ENCODE data around the gene PWWP3B. TPM values are rescaled to one million over a fixed set of nuclear protein-coding genes. Genes with fewer than 3 reads are reported as not detected.

PWWP3B gene
- total RNA-seq, 1 experiment from 2014 or later, result 0.26 TPM

DNA sequence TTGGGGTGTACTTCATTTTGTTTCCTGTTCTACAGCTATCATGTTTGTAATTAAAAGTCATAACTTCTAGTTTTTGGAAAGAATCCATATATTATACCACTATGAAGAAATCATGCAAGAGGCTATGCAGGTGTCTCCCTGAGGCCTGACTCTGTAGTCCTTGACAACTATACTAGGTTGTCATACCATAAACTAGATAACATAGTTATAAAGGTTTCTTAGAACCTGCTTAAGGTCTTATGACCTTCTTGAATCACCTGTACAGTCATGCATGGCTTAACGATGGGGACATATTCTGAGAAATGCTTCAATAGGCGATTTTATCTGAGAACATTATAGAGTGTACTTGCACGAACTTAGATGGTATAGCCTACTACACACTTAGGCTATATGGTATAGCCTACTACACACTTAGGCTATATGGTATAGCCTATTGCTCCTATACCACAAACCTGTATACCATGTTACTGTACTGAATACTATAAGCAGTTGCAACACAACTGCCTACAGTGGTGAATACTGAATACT, 3.3 kb downstream of the PWWP3B start:
- no peak overlapping the region for H3T11ph ChIP-seq (ENCODE audit: low read length)
- no peak overlapping the region for H2AK5ac ChIP-seq (ENCODE audit: insufficient read length, low read length)
- no peak overlapping the region for H2BK20ac ChIP-seq (ENCODE audit: low read depth, low read length, poor library complexity, severe bottlenecking)
- peaks cover 24 to 72% of the 10 kb centered on the region in 2 experiments for H3K9me3 Mint-ChIP-seq
- no peaks in the 10 kb centered on the region for H3K27me3 ChIP-seq (ENCODE audit: insufficient read depth, low read length)
- no peak overlapping the region for H3K18ac ChIP-seq (ENCODE audit: insufficient read length, low read depth, low read length)
- H2BK5ac ChIP-seq (ENCODE audit: insufficient read length, low read length), result no peak overlapping the region
- no peaks in the 10 kb centered on the region for H3K36me3 Mint-ChIP-seq (ENCODE audit: insufficient read depth in 1 of 3, low read depth in 3 of 3)
- no peak overlapping the region for H3K23ac ChIP-seq (ENCODE audit: insufficient read length, low read depth, low read length)
- H3K4me1 Mint-ChIP-seq, result peaks cover 3 to 4% of the 10 kb centered on the region in 2 experiments; a peak in 3 of 4 replicates
- peaks cover 13% of the 10 kb centered on the region for H3K9me3 ChIP-seq (ENCODE audit: control insufficient read depth, low read depth, low read length)
- H2BK12ac ChIP-seq (ENCODE audit: insufficient read length, low read depth, low read length), result no peak overlapping the region
- no peak overlapping the region for H3K9ac ChIP-seq (ENCODE audit: extremely low read depth, insufficient read length, low read length)
- H2BK120ac ChIP-seq (ENCODE audit: low read depth, low read length, poor library complexity, severe bottlenecking), result no peak overlapping the region
- TF ChIP-seq, protein P1, sequence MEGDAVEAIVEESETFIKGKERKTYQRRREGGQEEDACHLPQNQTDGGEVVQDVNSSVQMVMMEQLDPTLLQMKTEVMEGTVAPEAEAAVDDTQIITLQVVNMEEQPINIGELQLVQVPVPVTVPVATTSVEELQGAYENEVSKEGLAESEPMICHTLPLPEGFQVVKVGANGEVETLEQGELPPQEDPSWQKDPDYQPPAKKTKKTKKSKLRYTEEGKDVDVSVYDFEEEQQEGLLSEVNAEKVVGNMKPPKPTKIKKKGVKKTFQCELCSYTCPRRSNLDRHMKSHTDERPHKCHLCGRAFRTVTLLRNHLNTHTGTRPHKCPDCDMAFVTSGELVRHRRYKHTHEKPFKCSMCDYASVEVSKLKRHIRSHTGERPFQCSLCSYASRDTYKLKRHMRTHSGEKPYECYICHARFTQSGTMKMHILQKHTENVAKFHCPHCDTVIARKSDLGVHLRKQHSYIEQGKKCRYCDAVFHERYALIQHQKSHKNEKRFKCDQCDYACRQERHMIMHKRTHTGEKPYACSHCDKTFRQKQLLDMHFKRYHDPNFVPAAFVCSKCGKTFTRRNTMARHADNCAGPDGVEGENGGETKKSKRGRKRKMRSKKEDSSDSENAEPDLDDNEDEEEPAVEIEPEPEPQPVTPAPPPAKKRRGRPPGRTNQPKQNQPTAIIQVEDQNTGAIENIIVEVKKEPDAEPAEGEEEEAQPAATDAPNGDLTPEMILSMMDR (conservative IDR thresholded peaks at IDR 0.05), result no peak
- H3K27me3 Mint-ChIP-seq (ENCODE audit: low read depth), result peaks cover 12% of the 10 kb centered on the region
- H3K27ac ChIP-seq (ENCODE audit: insufficient read length, low read depth, low read length), result no peak overlapping the region
- no CpG with 5 or more reads among the region's 3 CpGs for WGBS (ENCODE audit: extremely low coverage, insufficient read length, low lambda C conversion rate)
- H4K20me1 ChIP-seq (ENCODE audit: control insufficient read depth, insufficient read depth, insufficient read length), result no peaks in the 10 kb centered on the region
- H3K4me1 ChIP-seq (ENCODE audit: insufficient read depth, low read length), result no peaks in the 10 kb centered on the region
- H3K4me3 Mint-ChIP-seq, result no peak overlapping the region
- H3K56ac ChIP-seq (ENCODE audit: insufficient read length, low read depth, low read length), result no peak overlapping the region
- H3K4me2 ChIP-seq (ENCODE audit: insufficient read depth, insufficient read length, low read length), result no peak overlapping the region
- H3K79me2 ChIP-seq (ENCODE audit: insufficient read depth, low read length), result no peaks in the 10 kb centered on the region
- H4K8ac ChIP-seq (replicated peaks; ENCODE audit: insufficient read length, low read depth, low read length), result no peak overlapping the region
- H3K4ac ChIP-seq (ENCODE audit: low read depth, low read length), result no peak overlapping the region
- DNase-seq, result no peak
- no peak overlapping the region for H3K27ac Mint-ChIP-seq
- no peak overlapping the region for H4K91ac ChIP-seq (ENCODE audit: insufficient read length, low read depth, low read length)
- no peak overlapping the region for H2AFZ ChIP-seq (ENCODE audit: low read length)
- H4K5ac ChIP-seq (ENCODE audit: insufficient read length, low read depth, low read length), result no peak overlapping the region
- no peak overlapping the region for H3K14ac ChIP-seq (ENCODE audit: insufficient read depth, low read length)
- no peak overlapping the region for H2BK15ac ChIP-seq (ENCODE audit: low read depth, low read length)
- H3K23me2 ChIP-seq (ENCODE audit: insufficient read length, low read depth, low read length, poor library complexity, severe bottlenecking), result no peaks in the 10 kb centered on the region
- no peaks in the 10 kb centered on the region for H3K79me1 ChIP-seq (ENCODE audit: insufficient read depth, low read depth, low read length, poor library complexity, severe bottlenecking)

All from H9 (cell line).